Thyroid gland (tissue), 4 donors: ENCODE measurements around the gene SLC26A6.

Source experiments
- POLR2A ChIP-seq, 2 donors: fragments of 450-650 bp; IDR thresholded peaks; one replicate each; pipeline ENCODE4 v1.6.1; 2017; ENCODE audit warnings: antibody characterized with exemption in 2 of 2, mild to moderate bottlenecking in 2 of 2, moderate library complexity in 1 of 2
- TF ChIP-seq, protein P1 (sequence below), 6 experiments: fragments of 200-600 bp in 3 of 6; fragments of 450-650 bp in 3 of 6; sonication (generic) in 3 of 6; IDR thresholded peaks; one replicate each; pipeline ENCODE4 v1.5.1; 2016 to 2019; ENCODE audit warnings: antibody characterized with exemption in 6 of 6, mild to moderate bottlenecking in 2 of 6, inconsistent platforms in 1 of 6, moderate library complexity in 1 of 6

DNA sequence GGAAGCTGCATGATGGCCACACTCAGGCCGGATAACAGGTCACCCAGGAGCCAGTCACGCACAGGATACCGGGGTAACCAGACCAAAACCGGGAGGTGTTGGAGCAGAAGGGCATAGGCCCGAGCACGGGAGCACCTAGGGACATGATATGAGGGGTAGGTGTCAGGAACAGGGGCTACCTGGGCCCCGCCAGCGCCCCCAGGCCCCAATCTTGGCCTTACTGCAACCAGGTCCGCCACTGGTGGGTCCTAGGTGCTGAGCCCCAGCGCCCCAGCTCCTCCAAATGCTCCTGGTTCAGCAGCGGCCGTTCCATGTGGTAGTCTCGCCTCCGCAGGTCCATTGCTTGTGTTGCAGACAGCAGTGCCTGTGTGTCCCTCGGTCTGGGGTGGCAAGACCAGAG lies 2.0 kb downstream of the SLC26A6 start:
- TF ChIP-seq, protein P1, sequence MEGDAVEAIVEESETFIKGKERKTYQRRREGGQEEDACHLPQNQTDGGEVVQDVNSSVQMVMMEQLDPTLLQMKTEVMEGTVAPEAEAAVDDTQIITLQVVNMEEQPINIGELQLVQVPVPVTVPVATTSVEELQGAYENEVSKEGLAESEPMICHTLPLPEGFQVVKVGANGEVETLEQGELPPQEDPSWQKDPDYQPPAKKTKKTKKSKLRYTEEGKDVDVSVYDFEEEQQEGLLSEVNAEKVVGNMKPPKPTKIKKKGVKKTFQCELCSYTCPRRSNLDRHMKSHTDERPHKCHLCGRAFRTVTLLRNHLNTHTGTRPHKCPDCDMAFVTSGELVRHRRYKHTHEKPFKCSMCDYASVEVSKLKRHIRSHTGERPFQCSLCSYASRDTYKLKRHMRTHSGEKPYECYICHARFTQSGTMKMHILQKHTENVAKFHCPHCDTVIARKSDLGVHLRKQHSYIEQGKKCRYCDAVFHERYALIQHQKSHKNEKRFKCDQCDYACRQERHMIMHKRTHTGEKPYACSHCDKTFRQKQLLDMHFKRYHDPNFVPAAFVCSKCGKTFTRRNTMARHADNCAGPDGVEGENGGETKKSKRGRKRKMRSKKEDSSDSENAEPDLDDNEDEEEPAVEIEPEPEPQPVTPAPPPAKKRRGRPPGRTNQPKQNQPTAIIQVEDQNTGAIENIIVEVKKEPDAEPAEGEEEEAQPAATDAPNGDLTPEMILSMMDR (IDR thresholded peaks at IDR 0.05), result no peak
- no peak for TF ChIP-seq POLR2A (IDR thresholded peaks at IDR 0.05)
